Metanephros (tissue), 1 donor: ENCODE measurements around the gene LRRC58. TPM values are rescaled to one million over a fixed set of nuclear protein-coding genes. Genes with fewer than 3 reads are reported as not detected.

Source experiments
- total RNA-seq: library from RNA; depleted of rRNA; stranded (reverse); fragments of >200 nt; gene quantifications from one replicate; pipeline ENCODE4 v1.2.3, GENCODE V29; 2014

Gene LRRC58
- total RNA-seq: 36.1 TPM

GRCh38 chr3:120348991-120349854 is at the start of gene LRRC58:
Gene LRRC58, minus strand, starts transcription at chr3:120349354. Its CDS starts 111 bp downstream, at chr3:120349243.

DNA sequence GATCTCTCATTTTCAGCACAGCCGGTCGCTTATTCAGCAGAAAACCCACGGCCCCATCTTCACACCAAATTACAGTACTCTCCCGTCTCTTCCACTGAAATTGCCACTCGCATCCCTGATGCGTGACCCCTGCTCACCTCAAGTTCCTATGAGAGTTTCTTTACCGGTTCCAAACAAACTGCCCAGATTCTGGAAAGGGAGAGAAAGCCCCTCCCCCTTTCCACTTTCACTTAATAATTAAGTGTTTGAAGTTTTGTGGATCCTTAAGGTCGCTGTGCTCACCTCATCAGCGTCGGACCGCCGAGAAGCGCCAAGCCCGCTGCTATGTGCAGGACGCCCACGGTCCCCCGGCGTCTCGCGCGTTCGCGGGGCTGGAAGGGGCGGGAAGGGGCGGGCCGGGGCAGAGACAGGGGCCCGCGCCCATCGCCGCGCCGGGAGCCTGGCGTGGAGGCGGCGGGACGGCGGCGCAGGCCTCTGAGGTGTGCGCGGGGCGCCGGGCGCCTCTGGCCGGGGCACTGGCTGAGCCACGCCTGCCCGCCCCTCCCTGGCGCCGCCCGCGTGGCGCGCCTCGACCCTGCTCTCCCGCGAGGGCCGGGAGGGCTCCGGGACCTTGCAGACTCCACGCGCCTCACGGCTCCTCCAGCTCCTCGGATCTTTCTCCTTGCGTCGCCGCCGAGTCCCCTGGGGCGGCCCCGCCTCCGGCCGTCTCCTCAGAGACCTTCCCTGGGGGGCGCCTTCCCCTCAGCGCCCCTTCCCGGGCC is 64.2 kb downstream of the LRRC58 start, which contains the start of gene GPR156:
TSS of gene GPR156 (minus strand) at position 476 of the 761 bp plus-strand sequence. CDS start 41,124 bp downstream, outside the sequence.

Other genes with a start within 250 kb of the LRRC58 start
- 2.3 TPM for gene GPR156, start 64.1 kb downstream of the LRRC58 start, total RNA-seq
- gene FSTL1, start 101.6 kb upstream of the LRRC58 start, total RNA-seq: 397 TPM
- gene NDUFB4, start 247.0 kb upstream of the LRRC58 start, total RNA-seq: 81.2 TPM